GM19328 (cell line): ENCODE measurements around the gene TXN.
A peak's percentile ranks its signal among the peaks of the same experiment; 100 is the strongest.

ENCODE experiments used
- ATAC-seq: cut with Tn5 transposase; IDR thresholded peaks from one replicate; pipeline ENCODE4 v1.9.1; 2021; ENCODE audit warnings: mild to moderate bottlenecking, moderate library complexity; ENCODE audit not compliant: unreplicated experiment

TXN gene

GRCh38 chr9:110256380-110257096 lies at the start of gene TXN:
Gene TXN (minus strand): TSS chr9:110256507. CDS start chr9:110256435, 72 bp downstream.
- ATAC-seq: peak; percentile 71

DNA sequence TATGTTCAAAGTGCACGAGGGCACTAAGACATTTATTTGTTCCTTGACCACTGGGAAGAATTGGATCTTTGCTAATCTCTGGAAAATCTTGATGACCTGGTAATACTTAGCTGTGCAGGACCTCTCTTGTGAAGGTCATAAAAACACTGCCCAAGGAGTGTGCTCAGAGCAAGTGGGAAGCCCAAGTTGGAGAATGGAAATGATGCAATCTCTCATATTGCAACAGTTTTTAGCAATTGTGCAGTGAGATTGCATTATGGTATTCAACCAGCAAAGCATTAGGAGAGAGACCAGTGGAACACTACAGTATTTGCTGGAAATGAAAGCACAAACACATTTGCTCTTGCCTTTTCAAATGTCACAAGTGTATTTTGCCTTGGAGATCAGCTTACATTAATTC lies 46.8 kb upstream of the TXN start:
- ATAC-seq: no peak

- ATAC-seq: no peak
These were observed 41.8 kb upstream of the TXN start for GRCh38 chr9:110298043-110298605.

GRCh38 chr9:110293248-110293647 lies 36.9 kb upstream of the TXN start:
- ATAC-seq: no peak

DNA sequence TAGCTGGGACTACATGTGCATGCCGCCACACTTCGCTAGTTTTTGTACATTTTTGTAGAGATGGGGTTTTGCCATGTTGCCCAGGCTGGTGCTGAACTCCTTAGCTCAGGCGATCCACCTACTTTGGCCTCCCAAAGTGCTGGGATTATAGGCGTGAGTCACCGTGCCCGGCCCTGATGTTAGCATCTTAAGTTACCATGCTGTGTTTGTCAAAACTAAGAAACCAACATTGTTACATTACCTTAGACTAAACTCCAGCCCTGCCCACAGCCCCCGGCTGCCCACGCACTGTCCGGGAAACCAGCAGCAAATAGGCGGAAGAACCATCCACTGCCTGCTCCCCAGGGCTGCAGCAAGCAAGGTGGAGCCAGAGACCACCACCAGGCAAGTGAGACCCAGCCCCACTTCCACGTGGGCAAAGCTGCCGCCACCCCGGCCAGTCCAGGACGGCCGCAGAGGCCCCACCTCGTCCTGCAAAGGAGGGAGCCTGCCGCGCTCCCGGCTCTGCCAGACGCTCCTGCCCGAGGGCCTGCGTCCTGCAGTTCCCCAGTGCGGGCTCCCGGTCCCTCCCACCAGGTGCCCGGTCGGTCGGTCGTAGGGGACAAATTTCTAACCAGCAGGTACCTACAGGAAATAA lies 35.7 kb upstream of the TXN start:
- ATAC-seq: no peak

DNA sequence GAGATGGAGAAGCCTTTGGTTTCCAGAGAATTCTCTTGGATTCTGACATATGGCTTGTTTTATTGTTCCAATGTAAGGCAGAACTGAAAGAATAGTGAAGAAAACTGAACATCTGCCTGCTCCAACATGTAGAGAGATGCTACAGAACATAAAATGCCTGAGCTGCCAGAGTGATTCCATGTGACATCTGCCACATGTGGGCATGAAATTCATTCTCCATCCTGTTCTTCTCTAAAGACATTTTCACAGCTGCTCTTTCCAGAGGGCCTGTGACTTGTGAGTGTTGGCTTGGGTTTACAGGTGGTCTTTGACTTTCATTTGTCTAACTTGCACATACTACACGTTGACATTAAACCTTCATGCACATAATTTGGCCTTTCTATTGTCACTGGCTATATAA lies 33.7 kb upstream of the TXN start:
- no peak for ATAC-seq

GRCh38 chr9:110288503-110288902 lies 32.2 kb upstream of the TXN start:
- ATAC-seq: no peak

GRCh38 chr9:110287289-110287680 lies 31.0 kb upstream of the TXN start:
- no peak for ATAC-seq

DNA sequence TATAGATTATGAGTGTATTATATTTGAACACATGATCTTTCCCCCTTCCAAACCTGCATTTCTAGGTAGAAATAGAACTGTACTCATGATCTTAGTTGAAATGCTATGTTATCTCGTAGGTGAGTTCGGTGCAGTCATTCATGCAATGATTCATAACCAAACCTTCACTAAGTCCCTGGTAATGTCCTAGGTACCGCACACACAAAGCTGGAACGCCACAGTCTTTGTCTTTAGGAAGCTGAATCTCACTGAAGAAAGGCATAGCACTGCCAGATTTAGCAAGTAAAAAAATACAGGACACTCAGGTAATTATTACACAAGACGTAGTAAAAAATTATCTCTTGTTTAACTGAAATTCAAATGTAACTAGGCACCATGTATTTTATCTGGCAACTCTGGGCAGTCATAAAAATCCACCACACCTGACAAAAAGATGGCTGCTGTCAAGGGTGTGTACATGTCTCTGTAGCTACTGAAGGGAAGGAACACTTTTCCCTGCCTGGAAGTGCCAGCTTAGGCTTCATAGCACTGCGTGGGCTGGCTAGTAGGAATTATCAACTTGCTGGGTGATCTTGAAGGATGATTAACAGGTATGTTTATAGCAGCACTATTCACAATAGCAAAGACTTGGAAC lies 28.0 kb upstream of the TXN start:
- no peak for ATAC-seq

DNA sequence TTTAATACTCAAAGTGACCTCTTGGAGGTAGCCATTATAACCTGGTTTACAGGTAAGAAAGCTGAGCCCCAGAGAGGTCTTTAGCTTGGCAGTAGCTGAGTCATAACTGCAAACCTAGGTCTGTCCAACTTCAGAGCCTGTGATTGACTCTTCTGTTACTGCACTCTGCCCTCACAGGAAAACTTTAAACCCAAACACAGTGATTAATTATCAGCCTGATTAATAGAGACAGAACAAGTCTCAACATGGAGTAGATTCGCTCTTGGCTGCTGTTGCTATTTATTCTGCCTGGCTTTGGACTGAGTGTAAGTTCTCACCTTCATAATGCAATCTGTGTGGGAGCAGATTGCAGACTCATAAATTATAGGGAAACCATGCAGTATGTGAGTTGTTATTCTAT lies 27.4 kb upstream of the TXN start:
- ATAC-seq: no peak

DNA sequence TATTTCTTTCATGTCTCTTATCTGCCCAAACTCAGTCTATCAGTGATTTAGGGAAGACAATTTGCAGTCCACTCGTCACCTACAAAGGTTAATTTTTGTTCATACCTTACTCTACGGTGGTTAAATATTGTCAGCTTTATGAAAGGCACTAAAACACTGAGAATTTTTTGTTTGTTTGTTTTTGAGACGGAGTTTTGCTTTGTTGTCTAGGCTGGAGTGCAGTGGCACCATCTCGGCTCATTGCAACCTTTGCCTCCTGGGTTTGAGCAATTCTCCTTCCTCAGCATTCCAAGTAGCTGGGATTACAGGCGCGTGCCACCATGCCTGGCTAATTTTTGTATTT lies 26.4 kb upstream of the TXN start:
- ATAC-seq: no peak

GRCh38 chr9:110282018-110282738 lies 25.9 kb upstream of the TXN start:
- no peak for ATAC-seq

DNA sequence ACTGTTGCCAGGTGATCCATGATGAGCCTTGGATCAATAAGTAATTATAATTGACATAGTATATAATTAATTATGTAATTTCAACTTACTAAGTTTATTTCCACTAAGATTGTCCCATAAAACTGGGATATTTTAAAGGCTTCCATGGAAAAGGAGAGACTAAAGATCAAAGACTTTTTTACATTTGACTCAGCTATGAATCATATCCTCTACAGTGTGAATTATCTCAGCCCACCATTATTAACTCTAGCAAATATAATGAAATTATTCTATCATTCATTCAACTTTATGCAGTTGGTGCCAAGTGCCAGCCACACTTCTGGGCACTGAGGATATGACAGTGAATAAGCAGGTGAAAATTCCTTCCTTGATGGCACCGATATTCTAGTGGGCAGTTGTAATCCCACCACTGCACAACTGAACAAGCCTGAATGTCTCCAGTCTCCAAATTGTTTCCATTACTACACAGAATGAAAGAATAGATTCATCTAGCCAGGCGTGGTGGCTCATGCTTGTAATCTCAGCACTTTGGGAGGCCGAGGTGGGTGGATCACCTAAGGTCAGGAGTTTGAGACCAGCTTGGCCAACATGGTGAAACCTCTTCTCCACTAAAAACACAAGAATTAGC lies 21.9 kb upstream of the TXN start:
- no peak for ATAC-seq

DNA sequence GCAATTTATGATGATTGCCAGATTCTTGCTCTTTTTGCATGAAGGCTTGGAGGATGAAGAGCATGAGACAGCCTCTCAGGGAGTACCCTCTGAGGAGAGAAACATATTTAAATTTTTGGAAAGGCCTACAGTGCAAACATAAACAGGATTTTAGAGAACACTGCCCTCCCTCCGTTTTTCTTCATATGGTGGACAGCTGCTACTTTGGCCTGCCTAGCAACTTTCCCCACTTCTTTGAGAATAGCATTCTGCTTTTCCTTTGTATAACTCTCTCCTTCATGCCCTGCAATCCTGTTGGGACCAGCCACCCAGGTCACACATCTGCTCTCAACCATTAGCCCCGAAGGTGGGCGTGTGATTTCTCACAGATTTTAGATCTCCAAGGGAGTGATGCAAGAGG lies 20.5 kb upstream of the TXN start:
- no peak for ATAC-seq

DNA sequence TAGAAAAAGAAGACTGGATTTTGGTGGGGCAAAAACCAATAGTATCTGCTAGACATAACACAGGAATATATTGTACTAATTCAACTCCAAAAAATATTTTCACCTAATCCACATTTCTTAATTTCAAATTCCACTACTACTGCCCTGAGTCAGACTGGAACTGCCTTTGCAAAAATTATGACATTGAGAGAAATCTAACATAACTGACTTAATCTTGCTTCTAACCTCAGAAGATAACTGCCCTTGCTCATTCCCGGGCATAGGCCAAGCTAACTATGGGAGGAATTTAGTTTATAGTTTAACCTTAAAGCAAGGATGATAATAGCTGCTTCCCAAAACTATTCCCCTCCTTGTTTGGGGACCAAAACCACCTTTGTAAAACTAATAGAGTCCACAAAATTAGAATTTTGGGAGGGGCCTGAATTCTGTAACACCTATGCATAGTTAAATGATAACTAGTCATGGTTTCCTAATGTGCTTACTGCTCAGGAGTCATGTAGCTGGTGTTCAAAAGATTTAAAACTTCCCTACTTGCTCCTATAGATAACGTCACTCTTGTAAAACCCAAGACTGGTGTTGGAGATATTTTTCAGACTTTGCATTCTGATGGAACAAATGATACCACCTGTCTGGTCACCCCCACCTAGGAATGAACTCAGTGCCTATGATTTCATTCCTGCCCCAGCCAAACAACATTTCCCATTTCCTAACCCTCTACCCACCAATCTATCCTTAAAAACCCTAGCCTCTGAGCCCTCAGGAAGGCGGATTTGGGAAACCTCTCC lies 14.1 kb upstream of the TXN start:
- no peak for ATAC-seq

DNA sequence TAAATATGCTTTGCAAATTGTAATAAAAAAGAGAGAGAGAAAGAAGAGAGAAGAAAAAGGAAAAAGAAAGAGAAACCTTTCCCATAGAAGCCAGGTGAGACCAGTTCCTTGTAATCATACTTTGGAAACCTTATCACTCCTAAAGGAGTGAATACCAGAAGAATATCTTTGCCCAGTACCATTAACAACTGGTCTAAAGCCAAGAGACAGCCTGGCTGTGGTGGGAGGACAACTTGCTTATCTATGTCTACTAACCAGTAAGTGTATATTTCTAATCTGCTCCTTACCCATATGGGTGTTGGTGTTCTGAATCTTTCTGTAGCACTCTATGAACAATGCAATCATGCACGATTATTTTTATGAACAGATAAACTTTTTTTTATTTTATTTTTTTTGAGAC lies 10.5 kb upstream of the TXN start:
- no peak for ATAC-seq

GRCh38 chr9:110261632-110262031 lies 5.3 kb upstream of the TXN start:
- no peak for ATAC-seq

DNA sequence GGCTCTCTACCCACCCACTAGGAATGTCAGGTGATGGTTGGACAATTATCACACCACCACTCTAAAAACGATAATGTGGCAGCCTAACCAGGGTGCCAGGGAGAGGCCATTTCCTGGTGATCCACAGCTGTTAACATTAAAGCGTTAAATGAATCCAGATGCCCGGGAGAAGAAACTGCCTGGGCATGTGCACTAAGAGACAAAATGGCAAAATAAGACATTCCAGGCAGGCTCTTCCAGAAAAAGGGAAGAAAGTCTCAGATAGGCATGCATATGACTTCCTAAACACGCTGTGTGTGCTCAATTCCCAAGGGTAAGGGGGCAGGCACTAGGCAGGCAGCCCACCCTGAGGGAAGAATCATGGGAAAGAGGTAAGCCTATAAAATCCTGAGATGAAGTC lies 4.6 kb upstream of the TXN start:
- no peak for ATAC-seq

GRCh38 chr9:110259566-110259965 lies 3.3 kb upstream of the TXN start:
- ATAC-seq: no peak

DNA sequence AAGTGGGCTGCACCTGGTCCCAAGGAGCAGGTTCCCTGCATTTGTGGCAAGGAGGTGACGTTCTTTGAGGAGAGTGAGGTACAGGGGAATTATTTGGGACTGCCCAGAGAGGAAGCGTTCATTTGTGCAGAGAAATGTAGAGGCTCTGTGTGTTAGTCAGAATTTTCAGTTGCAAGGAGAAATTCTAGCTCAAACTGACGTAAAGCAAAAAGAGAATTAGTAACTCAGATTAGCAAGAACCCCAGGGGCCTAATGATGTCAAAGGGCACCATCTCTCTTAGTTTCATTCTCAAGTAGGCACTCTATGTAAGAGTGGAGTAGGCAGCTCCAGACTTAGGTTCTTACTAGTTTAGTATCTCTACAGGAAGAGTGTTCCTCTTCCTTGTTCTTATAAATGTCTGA lies 2.4 kb upstream of the TXN start:
- ATAC-seq: no peak
